Esophagus muscularis mucosa (tissue), 4 donors: Measurements from ENCODE around the gene HGS. TPM values are rescaled to one million over a fixed set of nuclear protein-coding genes. Genes with fewer than 3 reads are reported as not detected.
A peak's percentile ranks its signal among the peaks of the same experiment; 100 is the strongest.

Source experiments
- DNase-seq: peaks from one replicate; pipeline ENCODE4 v3.0.0-alpha.2; 2017; ENCODE audit errors: extremely low spot score
- H3K27ac ChIP-seq, 4 donors: fragments of 200-600 bp; sonication (generic); replicated peaks in 1 of 4; 1 replicate in 3 of 4; 2 replicates in 1 of 4; pipeline ENCODE4 v1.5.1; 2016 to 2019; ENCODE audit warnings: mild to moderate bottlenecking in 1 of 4
- H3K27me3 ChIP-seq, 4 donors: fragments of 200-600 bp; sonication (generic); one replicate each; pipeline versions ENCODE4 v1.5.1 to v1.6.0; 2016 to 2019
- H3K36me3 ChIP-seq, 4 donors: fragments of 200-600 bp; sonication (generic); one replicate each; pipeline ENCODE4 v1.5.1; 2016 to 2019
- H3K4me1 ChIP-seq, 4 donors: fragments of 200-600 bp; sonication (generic); one replicate each; pipeline ENCODE4 v1.5.1; 2016 to 2019
- H3K4me3 ChIP-seq, 4 donors: fragments of 200-600 bp; sonication (generic); 1 replicate in 2 of 4; 2 replicates in 2 of 4; pipeline ENCODE4 v1.5.1; 2016 to 2019; ENCODE audit warnings: mild to moderate bottlenecking in 4 of 4, moderate library complexity in 1 of 4
- H3K9me3 ChIP-seq, 4 donors: fragments of 200-600 bp; sonication (generic); 1 replicate in 3 of 4; 2 replicates in 1 of 4; pipeline ENCODE4 v1.5.1; 2016 to 2019
- CTCF ChIP-seq, 3 experiments: fragments of 200-600 bp in 2 of 3; fragments of 450-650 bp in 1 of 3; sonication (generic) in 2 of 3; IDR thresholded peaks; one replicate each; pipeline ENCODE4 v1.5.1; 2017 to 2019; ENCODE audit warnings: antibody characterized with exemption in 3 of 3, mild to moderate bottlenecking in 2 of 3, moderate library complexity in 1 of 3
- EP300 ChIP-seq: sonication (generic); formaldehyde crosslinking; IDR thresholded peaks from one replicate; pipeline ENCODE4 v1.6.1; 2017; ENCODE audit warnings: antibody characterized with exemption
- POLR2A ChIP-seq: fragments of 450-650 bp; IDR thresholded peaks from one replicate; pipeline ENCODE4 v1.6.1; 2017; ENCODE audit warnings: antibody characterized with exemption, moderate library complexity, mild to moderate bottlenecking, low read depth
- POLR2AphosphoS5 ChIP-seq, 2 donors: sonication (generic); formaldehyde crosslinking; IDR thresholded peaks; one replicate each; pipeline ENCODE4 v1.6.1; 2017; ENCODE audit warnings: antibody characterized with exemption in 2 of 2
- WGBS: methylation state at CpG from one replicate; pipeline ENCODE4 v1.1.5; 2018; 5-methylcytosine and 5-hydroxymethylcytosine counted together
- intact Hi-C: fragments of 100-400 bp; cut with DNase I; formaldehyde crosslinking; loops from one replicate; pipeline ENCODE4 v1.15.1; 2023
- total RNA-seq, 4 donors: library from RNA; depleted of rRNA; stranded (reverse); fragments of >200 nt; gene quantifications; one replicate each; pipeline versions ENCODE4 v1.1.0 to v1.2.1, GENCODE V29; 2016

HGS gene
- total RNA-seq, 4 donors from 2014 or later: 47.8 to 99.1 (median 65.5) TPM

DNA sequence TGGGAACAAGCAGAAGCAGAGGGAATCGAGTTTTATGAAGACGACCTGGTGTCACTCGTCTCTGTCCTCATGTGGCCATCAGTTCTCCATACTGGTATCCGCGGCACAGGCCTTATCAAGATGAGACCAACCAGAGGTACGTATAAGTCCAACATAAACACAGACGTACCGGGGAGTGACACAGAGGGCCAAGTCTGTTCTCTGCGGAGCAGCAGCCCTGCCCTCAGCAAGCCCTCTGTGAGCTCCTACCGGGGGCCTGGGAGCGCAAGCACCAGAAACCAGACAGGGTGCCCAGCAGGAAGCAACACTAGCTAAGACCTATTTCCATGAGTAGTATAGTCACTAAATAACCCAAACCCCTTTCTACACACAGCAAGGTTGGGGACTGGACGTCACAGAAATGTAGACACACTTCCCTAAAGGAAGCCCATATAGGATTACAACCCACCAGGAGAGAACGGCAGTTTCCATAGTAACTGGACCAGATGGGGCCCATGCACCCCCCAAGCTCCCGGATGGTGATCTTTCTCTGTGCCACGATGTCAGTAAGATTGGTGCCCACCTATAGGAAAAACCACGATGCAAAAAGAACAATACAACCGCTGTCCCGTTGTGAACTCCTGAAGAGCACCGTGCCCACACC lies 1.1 kb upstream of the HGS start:
- H3K27me3 ChIP-seq: no peaks in the 10 kb centered on the region
- 33% methylated on average over 13 of the region's 19 CpGs for WGBS
- DNase-seq: no peak
- no peaks in the 10 kb centered on the region for H3K9me3 ChIP-seq
- peak overlapping the region; percentile 79 to 91 (median 90) for H3K27ac ChIP-seq
- H3K4me3 ChIP-seq: peak overlapping the region; percentile 69 to 100 (median 98)
- H3K4me1 ChIP-seq: peaks cover 26 to 47% (median 39%) of the 10 kb centered on the region in 4 donors
- TF ChIP-seq EP300 (no peak), POLR2AphosphoS5 (IDR thresholded peaks at IDR 0.05) (no peak), POLR2A (no peak), CTCF (IDR thresholded peaks at IDR 0.05) (no peak)
- H3K36me3 ChIP-seq: peaks cover 16 to 45% (median 32%) of the 10 kb centered on the region in 4 donors
- intact Hi-C loops: no loop called here

- Histone ChIP-seq H3K9me3 (no peaks in the 10 kb centered on the region), H3K27me3 (no peaks in the 10 kb centered on the region), H3K4me1 (peaks cover 26 to 47% (median 39%) of the 10 kb centered on the region in 4 donors), H3K27ac (peak overlapping the region; percentile 79 to 91 (median 90)), H3K4me3 (peak overlapping the region; percentile 69 to 100 (median 98)), H3K36me3 (peaks cover 21 to 50% (median 37%) of the 10 kb centered on the region in 4 donors)
- no CpG with 5 or more reads among the region's 37 CpGs for WGBS
- DNase-seq: no peak
- intact Hi-C loops: no loop called here
- TF ChIP-seq POLR2A (no peak), POLR2AphosphoS5 (IDR thresholded peaks at IDR 0.05) (no peak)
Observed at GRCh38 chr17:81683208-81683583, 615 bp upstream of the HGS start.

- 7% methylated on average over 7 of the region's 16 CpGs for WGBS
- TF ChIP-seq CTCF (IDR thresholded peaks at IDR 0.05) (no peak), POLR2A (no peak), POLR2AphosphoS5 (IDR thresholded peaks at IDR 0.05) (no peak), EP300 (no peak)
- H3K9me3 ChIP-seq: no peaks in the 10 kb centered on the region
- no peak for DNase-seq
- H3K4me3 ChIP-seq: peak overlapping the region; percentile 69 to 100 (median 98)
- intact Hi-C loops: no loop called here
- peaks cover 32 to 62% (median 49%) of the 10 kb centered on the region in 4 donors for H3K36me3 ChIP-seq
- H3K4me1 ChIP-seq: peaks cover 26 to 47% (median 39%) of the 10 kb centered on the region in 4 donors
- peak overlapping the region; percentile 79 to 91 (median 88) for H3K27ac ChIP-seq
- no peaks in the 10 kb centered on the region for H3K27me3 ChIP-seq
Observed at GRCh38 chr17:81684442-81684911, 666 bp downstream of the HGS start.

DNA sequence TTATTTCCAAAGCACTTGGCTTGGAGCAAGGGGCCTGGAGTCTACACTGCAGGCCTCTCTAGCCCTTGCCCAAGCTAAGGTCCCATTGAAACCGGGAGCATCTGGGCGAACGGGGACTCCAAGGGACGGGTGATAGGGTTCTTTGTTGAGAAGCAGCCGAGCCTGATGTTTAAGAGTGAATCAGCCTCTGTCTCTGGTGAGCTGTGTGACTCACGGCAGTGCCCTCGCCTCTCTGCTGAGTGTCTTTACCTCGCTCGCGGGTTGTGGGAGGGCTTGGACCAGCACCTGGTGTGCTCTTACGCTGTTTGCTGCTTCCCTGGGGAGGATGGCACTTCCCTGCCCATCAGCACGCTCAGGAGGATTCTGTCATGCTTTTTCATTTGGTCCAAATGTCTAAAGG lies 1.3 kb downstream of the HGS start:
- intact Hi-C loops: no loop called here
- peak overlapping the region; percentile 69 to 100 (median 98) for H3K4me3 ChIP-seq
- H3K9me3 ChIP-seq: no peaks in the 10 kb centered on the region
- TF ChIP-seq CTCF (IDR thresholded peaks at IDR 0.05) (no peak), POLR2AphosphoS5 (IDR thresholded peaks at IDR 0.05) (no peak), EP300 (no peak), POLR2A (no peak)
- peak overlapping the region in 2 of 4 donors; percentile 79 to 91 for H3K27ac ChIP-seq
- WGBS: 78% methylated on average over 10 of the region's 12 CpGs
- DNase-seq: no peak
- peaks cover 32 to 67% (median 56%) of the 10 kb centered on the region in 4 donors for H3K36me3 ChIP-seq
- no peaks in the 10 kb centered on the region for H3K27me3 ChIP-seq
- H3K4me1 ChIP-seq: peaks cover 23 to 47% (median 39%) of the 10 kb centered on the region in 4 donors

- TF ChIP-seq POLR2A (no peak), POLR2AphosphoS5 (IDR thresholded peaks at IDR 0.05) (no peak), EP300 (no peak), CTCF (IDR thresholded peaks at IDR 0.05) (no peak)
- Histone ChIP-seq H3K4me3 (no peak overlapping the region), H3K4me1 (peaks cover 23 to 44% (median 38%) of the 10 kb centered on the region in 4 donors), H3K27ac (no peak overlapping the region), H3K9me3 (no peaks in the 10 kb centered on the region), H3K27me3 (no peaks in the 10 kb centered on the region), H3K36me3 (peaks cover 44 to 67% (median 65%) of the 10 kb centered on the region in 4 donors)
- DNase-seq: no peak
- WGBS: 92% methylated on average over 7 of the region's 20 CpGs
- intact Hi-C loops: no loop called here
Observed at GRCh38 chr17:81686614-81687013, 2.8 kb downstream of the HGS start.
